Esophagus muscularis mucosa (tissue), 4 donors: ENCODE data around the gene TRPT1.

Experiments used
- CTCF ChIP-seq, 3 experiments: fragments of 200-600 bp in 2 of 3; fragments of 450-650 bp in 1 of 3; sonication (generic) in 2 of 3; IDR thresholded peaks; one replicate each; pipeline ENCODE4 v1.5.1; 2017 to 2019; ENCODE audit warnings: antibody characterized with exemption in 3 of 3, mild to moderate bottlenecking in 2 of 3, moderate library complexity in 1 of 3
- EP300 ChIP-seq: sonication (generic); formaldehyde crosslinking; IDR thresholded peaks from one replicate; pipeline ENCODE4 v1.6.1; 2017; ENCODE audit warnings: antibody characterized with exemption
- POLR2A ChIP-seq: fragments of 450-650 bp; IDR thresholded peaks from one replicate; pipeline ENCODE4 v1.6.1; 2017; ENCODE audit warnings: antibody characterized with exemption, moderate library complexity, mild to moderate bottlenecking, low read depth
- POLR2AphosphoS5 ChIP-seq, 2 donors: sonication (generic); formaldehyde crosslinking; IDR thresholded peaks; one replicate each; pipeline ENCODE4 v1.6.1; 2017; ENCODE audit warnings: antibody characterized with exemption in 2 of 2

GRCh38 chr11:64260147-64260708, 34.2 kb upstream of the TRPT1 start:
- TF ChIP-seq EP300 (no peak), CTCF (IDR thresholded peaks at IDR 0.05) (no peak), POLR2A (no peak), POLR2AphosphoS5 (IDR thresholded peaks at IDR 0.05) (no peak)
